HFF-Myc (cell line): Measurements from ENCODE around the gene EIF5AL1.

Experiments
- DNase-seq: peaks from one replicate; pipeline ENCODE4 v3.0.0-alpha.2; 2011; ENCODE audit warnings: low read depth; ENCODE audit errors: extremely low read depth
- H3K4me3 ChIP-seq: replicated peaks from 2 replicates; pipeline ENCODE4 v1.5.1; 2011; ENCODE audit warnings: low read depth, mild to moderate bottlenecking, control low read depth, low read length
- TF ChIP-seq, protein P1 (sequence below): IDR thresholded peaks from 2 replicates; pipeline ENCODE4 v1.5.1; 2012; ENCODE audit warnings: mild to moderate bottlenecking, low read depth, low read length, control low read depth; ENCODE audit errors: missing control alignments

Gene EIF5AL1

GRCh38 chr10:79563426-79563825, 51.1 kb downstream of the EIF5AL1 start:
- TF ChIP-seq, protein P1, sequence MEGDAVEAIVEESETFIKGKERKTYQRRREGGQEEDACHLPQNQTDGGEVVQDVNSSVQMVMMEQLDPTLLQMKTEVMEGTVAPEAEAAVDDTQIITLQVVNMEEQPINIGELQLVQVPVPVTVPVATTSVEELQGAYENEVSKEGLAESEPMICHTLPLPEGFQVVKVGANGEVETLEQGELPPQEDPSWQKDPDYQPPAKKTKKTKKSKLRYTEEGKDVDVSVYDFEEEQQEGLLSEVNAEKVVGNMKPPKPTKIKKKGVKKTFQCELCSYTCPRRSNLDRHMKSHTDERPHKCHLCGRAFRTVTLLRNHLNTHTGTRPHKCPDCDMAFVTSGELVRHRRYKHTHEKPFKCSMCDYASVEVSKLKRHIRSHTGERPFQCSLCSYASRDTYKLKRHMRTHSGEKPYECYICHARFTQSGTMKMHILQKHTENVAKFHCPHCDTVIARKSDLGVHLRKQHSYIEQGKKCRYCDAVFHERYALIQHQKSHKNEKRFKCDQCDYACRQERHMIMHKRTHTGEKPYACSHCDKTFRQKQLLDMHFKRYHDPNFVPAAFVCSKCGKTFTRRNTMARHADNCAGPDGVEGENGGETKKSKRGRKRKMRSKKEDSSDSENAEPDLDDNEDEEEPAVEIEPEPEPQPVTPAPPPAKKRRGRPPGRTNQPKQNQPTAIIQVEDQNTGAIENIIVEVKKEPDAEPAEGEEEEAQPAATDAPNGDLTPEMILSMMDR, result no peak
- no peak for DNase-seq
- H3K4me3 ChIP-seq, result no peak overlapping the region
